ENCODE data around the gene AXIN1.

- TF ChIP-seq EP300 (IDR thresholded peaks at IDR 0.05) (no peak), CTCF (IDR thresholded peaks at IDR 0.05) (no peak), POLR2AphosphoS5 (IDR thresholded peaks at IDR 0.05) (no peak)
Observed at GRCh38 chr16:360698-361336, 8.3 kb upstream of the AXIN1 start.
